ENCODE data around the gene CDH5. TPM values are rescaled to one million over a fixed set of nuclear protein-coding genes. Genes with fewer than 3 reads are reported as not detected.
A peak's percentile ranks its signal among the peaks of the same experiment; 100 is the strongest.

CDH5 gene
- total and polyA plus RNA-seq, 2 of the 8 experiments (the other 6 are each of a cell fraction or from before 2014, with no cell fraction given) = 0.32 TPM

- Histone ChIP-seq H2BK15ac (ENCODE audit: low read length) (no peak overlapping the region), H3K4me3 (ENCODE audit: extremely low read depth in 1 of 4, insufficient read depth in 2 of 4, low read depth in 3 of 4, low read length in 4 of 4) (no peak overlapping the region), H3K79me1 (ENCODE audit: low read depth, low read length) (no peaks in the 10 kb centered on the region), H3K27me3 (replicated peaks in 1 of 4; ENCODE audit: control insufficient read depth in 3 of 4, extremely low read depth in 1 of 4, insufficient read depth in 3 of 4, low read length in 3 of 4) (peaks cover 0 to 11% (median 6%) of the 10 kb centered on the region in 4 experiments; a peak in 6 of 7 replicates), H2BK20ac (ENCODE audit: low read length) (no peak overlapping the region), H3K79me2 (ENCODE audit: control insufficient read depth in 1 of 2, insufficient read depth in 2 of 2, low read length in 2 of 2) (no peaks in the 10 kb centered on the region), H3K23ac (ENCODE audit: insufficient read length) (no peak overlapping the region), H3K27ac (ENCODE audit: low read depth, low read length) (no peak overlapping the region), H2AFZ (ENCODE audit: low read length) (no peak overlapping the region), H3K9ac (replicated peaks in 1 of 4; ENCODE audit: extremely low read depth in 1 of 4, low read depth in 3 of 4, low read length in 3 of 4) (no peak overlapping the region), H3K18ac (ENCODE audit: extremely low read depth, low read length) (no peak overlapping the region), H3K36me3 (ENCODE audit: control insufficient read depth in 2 of 4, insufficient read depth in 4 of 4, low read length in 3 of 4) (no peaks in the 10 kb centered on the region), H2BK12ac (ENCODE audit: low read depth, low read length) (no peak overlapping the region), H3K23me2 (ENCODE audit: low read depth, low read length) (peaks cover 4% of the 10 kb centered on the region; the same call in 1 of the 2 replicates), H4K8ac (ENCODE audit: extremely low read depth, insufficient read depth, low read length) (no peak overlapping the region), H2BK120ac (replicated peaks; ENCODE audit: low read depth, low read length) (no peak overlapping the region), H3K9me3 (ENCODE audit: insufficient read depth in 2 of 2, low read depth in 1 of 2, low read length in 1 of 2) (no peaks in the 10 kb centered on the region), H4K5ac (ENCODE audit: insufficient read length, low read depth, low read length) (no peak overlapping the region), H3K14ac (ENCODE audit: insufficient read length) (no peak overlapping the region), H3K4me1 (replicated peaks in 1 of 4; ENCODE audit: control insufficient read depth in 3 of 4, insufficient read depth in 4 of 4, low read length in 3 of 4) (no peaks in the 10 kb centered on the region), H3K4me2 (ENCODE audit: insufficient read depth in 1 of 2, low read depth in 2 of 2, low read length in 2 of 2) (no peak overlapping the region), H4K20me1 (replicated peaks in 1 of 2; ENCODE audit: control insufficient read depth in 1 of 2, insufficient read depth in 2 of 2, low read length in 2 of 2) (no peaks in the 10 kb centered on the region), H2BK5ac (ENCODE audit: low read depth, low read length) (no peak overlapping the region), H2AK5ac (ENCODE audit: low read depth, low read length) (no peak overlapping the region), H3K4ac (replicated peaks; ENCODE audit: insufficient read length, low read depth, low read length) (no peak overlapping the region), H4K91ac (replicated peaks; ENCODE audit: insufficient read length, low read length) (no peak overlapping the region), H3K56ac (replicated peaks; ENCODE audit: insufficient read length, low read depth, low read length) (no peak overlapping the region)
- 45% methylated on average over 3 of the region's 3 CpGs; no CpG with 5 or more reads in 1 of the 2 experiments for WGBS, 2 experiments (ENCODE audit: extremely low coverage in 1 of 2, insufficient coverage in 1 of 2, insufficient read length in 1 of 2, insufficient replicate concordance in 2 of 2, low coverage in 1 of 2, low lambda C conversion rate in 2 of 2, missing lambda C conversion rate in 1 of 2)
- POLR2A ChIA-PET (ENCODE audit: partially characterized antibody) = no interaction called here
- TF ChIP-seq SUZ12 (IDR thresholded peaks at IDR 0.05; ENCODE audit: low read length) (no peak), ASH2L (IDR thresholded peaks at IDR 0.05; ENCODE audit: low read length) (no peak), SAP30 (IDR thresholded peaks at IDR 0.05; ENCODE audit: insufficient read depth, insufficient replicate concordance, low read length) (no peak), RXRA (IDR thresholded peaks at IDR 0.05; ENCODE audit: insufficient read depth, low read depth, low read length) (no peak), SIX5 (IDR thresholded peaks at IDR 0.05; ENCODE audit: low read depth, low read length) (no peak), TAF7 (optimal IDR thresholded peaks at IDR 0.05; ENCODE audit: borderline replicate concordance, low read depth, low read length) (no peak), CTCF (IDR thresholded peaks at IDR 0.05; ENCODE audit: control extremely low read depth in 1 of 3, insufficient read depth in 1 of 3, low read depth in 1 of 3, low read length in 3 of 3) (peak; percentile 24 to 50 (median 48); a peak in 3 of 4 replicates), YY1 (IDR thresholded peaks at IDR 0.05; ENCODE audit: low read depth, low read length) (no peak), BRCA1 (IDR thresholded peaks at IDR 0.05; ENCODE audit: low read depth, low read length) (no peak)
- TF ChIP-seq, protein P1, sequence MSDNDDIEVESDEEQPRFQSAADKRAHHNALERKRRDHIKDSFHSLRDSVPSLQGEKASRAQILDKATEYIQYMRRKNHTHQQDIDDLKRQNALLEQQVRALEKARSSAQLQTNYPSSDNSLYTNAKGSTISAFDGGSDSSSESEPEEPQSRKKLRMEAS (IDR thresholded peaks at IDR 0.05) = 0 out of 2 replicates have a peak, but pooled peaks have one; percentile 15
- no peak for DNase-seq (ENCODE audit: low read depth in 1 of 2, low spot score in 2 of 2)
- FAIRE-seq = no peak
- CTCF ChIA-PET (ENCODE audit: partially characterized antibody) = interaction anchor here (0.6 kb wide), 1 partner anchor 91 kb away, joined by 3 read pairs; no protein-coding TSS in a partner anchor
Measured at GRCh38 chr16:66419527-66419926, 53.0 kb downstream of the CDH5 start.
